Natural killer cell (primary cell): ENCODE results near the gene COX10. TPM values are rescaled to one million over a fixed set of nuclear protein-coding genes. Genes with fewer than 3 reads are reported as not detected.
A peak's percentile ranks its signal among the peaks of the same experiment; 100 is the strongest.

Experiments
- ATAC-seq, 3 donors: fragments of 150-1000 bp in 2 of 3; fragments of 200-7000 bp in 1 of 3; cut with Tn5 transposase; 1 replicate in 1 of 3; 2 replicates in 2 of 3; pipeline ENCODE4 v1.10.0; 2021; ENCODE audit warnings: mild to moderate bottlenecking in 2 of 3, moderate library complexity in 2 of 3
- DNase-seq, 2 donors: peaks; one replicate each; pipeline versions ENCODE4 v3.0.0 to v3.0.0-alpha.2; 2013 to 2021; ENCODE audit warnings: mixed read lengths in 1 of 2
- H3K27ac ChIP-seq: one replicate; pipeline ENCODE4 v1.5.1; 2013; ENCODE audit warnings: mild to moderate bottlenecking, low read length
- H3K27me3 ChIP-seq: one replicate; pipeline ENCODE4 v1.6.1; 2013; ENCODE audit warnings: low read length; ENCODE audit not compliant: control insufficient read depth, insufficient read depth
- H3K36me3 ChIP-seq: one replicate; pipeline ENCODE4 v1.6.1; 2013; ENCODE audit warnings: low read length; ENCODE audit not compliant: control insufficient read depth, insufficient read depth
- H3K4me1 ChIP-seq: one replicate; pipeline ENCODE4 v1.6.1; 2013; ENCODE audit warnings: low read length; ENCODE audit not compliant: control insufficient read depth, insufficient read depth
- H3K4me3 ChIP-seq: one replicate; pipeline ENCODE4 v1.5.1; 2013; ENCODE audit warnings: low read length
- H3K9me3 ChIP-seq: one replicate; pipeline ENCODE4 v1.6.1; 2013; ENCODE audit warnings: low read length; ENCODE audit not compliant: control insufficient read depth, insufficient read depth
- H3K27ac Mint-ChIP-seq, 2 donors: one replicate each; pipeline ENCODE4 v1.8.0; 2022; ENCODE audit warnings: mild to moderate bottlenecking in 2 of 2, mixed read lengths in 2 of 2, moderate library complexity in 1 of 2
- H3K27me3 Mint-ChIP-seq, 2 donors: one replicate each; pipeline ENCODE4 v1.8.0; 2022; ENCODE audit warnings: low read depth in 2 of 2, mixed read lengths in 2 of 2
- H3K36me3 Mint-ChIP-seq: one replicate; pipeline ENCODE4 v1.8.0; 2022; ENCODE audit warnings: mixed read lengths
- H3K4me1 Mint-ChIP-seq, 2 donors: one replicate each; pipeline ENCODE4 v1.8.0; 2022; ENCODE audit warnings: mixed read lengths in 2 of 2
- H3K4me3 Mint-ChIP-seq: one replicate; pipeline ENCODE4 v1.8.0; 2022; ENCODE audit warnings: mild to moderate bottlenecking, moderate library complexity, mixed read lengths
- H3K9me3 Mint-ChIP-seq, 2 donors: one replicate each; pipeline ENCODE4 v1.8.0; 2022; ENCODE audit warnings: mixed read lengths in 2 of 2
- CTCF ChIP-seq: fragments of 200-600 bp; IDR thresholded peaks from one replicate; pipeline ENCODE4 v1.8.0; 2022; ENCODE audit warnings: antibody characterized with exemption
- WGBS: methylation state at CpG from one replicate; pipeline ENCODE4 v1.1.7; 2013; ENCODE audit warnings: missing lambda C conversion rate; ENCODE audit not compliant: insufficient coverage; 5-methylcytosine and 5-hydroxymethylcytosine counted together
- intact Hi-C: fragments of 100-400 bp; cut with micrococcal nuclease; formaldehyde crosslinking; loops from one replicate; pipeline ENCODE4 v1.14.2; 2022
- total RNA-seq, 4 donors: library from RNA; stranded (reverse); fragments of 120-200 nt in 1 of 4; gene quantifications; one replicate each; pipeline versions ENCODE4 v1.2.3 to v1.2.4, GENCODE V29; 2013 to 2022

COX10 gene
- total RNA-seq, 3 donors from 2014 or later (not counting 1 experiment from before 2014, with no cell fraction given): 12.5 to 17.0 (median 13.5) TPM

GRCh38 chr17:14203388-14203787 lies 134.1 kb downstream of the COX10 start:
- Histone ChIP-seq H3K9me3 (no peaks in the 10 kb centered on the region), H3K27ac (peak overlapping the region; percentile 34), H3K27me3 (no peaks in the 10 kb centered on the region), H3K36me3 (no peaks in the 10 kb centered on the region), H3K4me3 (no peak overlapping the region), H3K4me1 (peaks cover 92% of the 10 kb centered on the region)
- no peaks in the 10 kb centered on the region for H3K27me3 Mint-ChIP-seq
- peak overlapping the region; percentile 40 for H3K4me3 Mint-ChIP-seq
- peak overlapping the region; percentile 91 to 92 for H3K27ac Mint-ChIP-seq
- intact Hi-C loops: loop anchor here (5.0 kb wide), 2 partner anchors 136 to 224 kb away; partner anchors contain the start of gene COX10
- peak; percentile 39 for TF ChIP-seq CTCF
- H3K9me3 Mint-ChIP-seq: peaks cover 0 to 2% of the 10 kb centered on the region in 2 donors
- peaks cover 98 to 100% of the 10 kb centered on the region in 2 donors for H3K4me1 Mint-ChIP-seq
- ATAC-seq (peak in 2 of 3 donors; percentile 11 to 39), DNase-seq (peak in 1 of 2 donors; percentile 74)
- no peaks in the 10 kb centered on the region for H3K36me3 Mint-ChIP-seq
- 81% methylated on average over 3 of the region's 3 CpGs for WGBS

GRCh38 chr17:14204084-14204483 lies 134.8 kb downstream of the COX10 start:
- DNase-seq: peak in 1 of 2 donors; percentile 36
- WGBS: 44% methylated on average over 5 of the region's 5 CpGs
- H3K4me3 ChIP-seq: no peak overlapping the region
- H3K4me3 Mint-ChIP-seq: peak overlapping the region; percentile 4
- no peaks in the 10 kb centered on the region for H3K36me3 Mint-ChIP-seq
- peaks cover 0 to 2% of the 10 kb centered on the region in 2 donors for H3K9me3 Mint-ChIP-seq
- peaks cover 90% of the 10 kb centered on the region for H3K4me1 ChIP-seq
- no peaks in the 10 kb centered on the region for H3K9me3 ChIP-seq
- intact Hi-C loops: loop anchor here (5.0 kb wide), 2 partner anchors 137 to 223 kb away; partner anchors contain the start of gene COX10
- H3K27ac ChIP-seq: peak overlapping the region; percentile 34
- no peaks in the 10 kb centered on the region for H3K36me3 ChIP-seq
- H3K27me3 ChIP-seq: no peaks in the 10 kb centered on the region
- H3K27ac Mint-ChIP-seq: peak overlapping the region; percentile 91 to 92
- H3K27me3 Mint-ChIP-seq: no peaks in the 10 kb centered on the region
- TF ChIP-seq CTCF: no peak
- peaks cover 96 to 100% of the 10 kb centered on the region in 2 donors for H3K4me1 Mint-ChIP-seq
- no peak for ATAC-seq

DNA sequence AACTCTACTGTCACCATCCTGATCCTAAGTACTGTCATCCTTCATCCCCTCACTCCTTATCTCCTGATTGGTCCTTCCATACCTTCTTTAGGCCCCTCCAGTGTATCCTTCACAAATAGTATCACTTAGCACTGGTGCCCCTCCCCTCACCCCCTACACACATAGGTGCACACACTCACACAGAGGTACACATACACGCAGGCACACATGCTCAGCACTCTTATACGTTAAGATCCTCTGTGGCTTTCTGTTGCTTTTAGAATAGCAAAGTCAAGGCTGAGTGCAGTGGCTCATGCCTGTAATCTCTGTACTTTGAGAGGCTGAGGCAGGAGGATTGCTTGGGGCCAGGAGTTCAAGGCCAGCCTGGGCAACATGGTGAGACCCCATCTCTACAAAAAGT lies 135.2 kb downstream of the COX10 start:
- no peaks in the 10 kb centered on the region for H3K36me3 ChIP-seq
- intact Hi-C loops: loop anchor here (5.0 kb wide), 2 partner anchors 137 to 223 kb away; partner anchors contain the start of gene COX10
- Mint-ChIP-seq H3K4me3 (peak overlapping the region; percentile 4), H3K27ac (peak overlapping the region; percentile 91 to 92), H3K4me1 (peaks cover 92 to 99% of the 10 kb centered on the region in 2 donors), H3K9me3 (peaks cover 0 to 2% of the 10 kb centered on the region in 2 donors), H3K36me3 (no peaks in the 10 kb centered on the region), H3K27me3 (no peaks in the 10 kb centered on the region)
- H3K9me3 ChIP-seq: no peaks in the 10 kb centered on the region
- H3K4me3 ChIP-seq: no peak overlapping the region
- no peak for ATAC-seq
- no peak for DNase-seq
- H3K27me3 ChIP-seq: no peaks in the 10 kb centered on the region
- 68% methylated on average over 2 of the region's 2 CpGs for WGBS
- no peak for TF ChIP-seq CTCF
- peaks cover 85% of the 10 kb centered on the region for H3K4me1 ChIP-seq
- no peak overlapping the region for H3K27ac ChIP-seq

DNA sequence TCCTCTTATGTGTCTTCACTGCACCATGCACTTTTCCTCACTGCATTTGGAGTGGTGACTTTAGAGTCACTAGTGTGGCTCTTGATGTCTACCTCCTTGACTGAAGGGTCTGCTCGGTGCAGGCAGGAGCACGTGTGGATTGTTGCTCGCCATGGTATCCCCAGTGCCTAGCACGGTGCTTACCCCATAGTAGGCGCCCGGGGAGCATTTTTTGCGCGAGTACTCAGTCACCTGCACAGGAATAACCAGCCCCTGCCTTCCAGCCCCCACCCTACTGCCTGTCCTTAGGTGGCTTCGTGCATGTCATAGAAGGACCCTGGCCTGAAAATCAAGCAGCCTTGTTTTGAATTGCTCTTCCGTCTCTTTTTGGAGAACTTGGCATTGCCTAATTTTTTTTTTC lies 136.1 kb downstream of the COX10 start:
- Histone ChIP-seq H3K36me3 (no peaks in the 10 kb centered on the region), H3K27ac (peak overlapping the region; percentile 50), H3K4me3 (no peak overlapping the region), H3K27me3 (no peaks in the 10 kb centered on the region), H3K9me3 (no peaks in the 10 kb centered on the region), H3K4me1 (peaks cover 77% of the 10 kb centered on the region)
- H3K27ac Mint-ChIP-seq: peak overlapping the region; percentile 91 to 92
- no peaks in the 10 kb centered on the region for H3K27me3 Mint-ChIP-seq
- H3K4me1 Mint-ChIP-seq: peaks cover 84 to 98% of the 10 kb centered on the region in 2 donors
- peaks cover 0 to 2% of the 10 kb centered on the region in 2 donors for H3K9me3 Mint-ChIP-seq
- DNase-seq: no peak
- 99% methylated on average over 10 of the region's 10 CpGs for WGBS
- no peaks in the 10 kb centered on the region for H3K36me3 Mint-ChIP-seq
- H3K4me3 Mint-ChIP-seq: peak overlapping the region; percentile 83
- intact Hi-C loops: loop anchor here (1.0 to 5.0 kb wide), 3 partner anchors 9 to 152 kb away; no protein-coding TSS in a partner anchor
- TF ChIP-seq CTCF: no peak
- ATAC-seq: no peak
